Activated CD8-positive, alpha-beta T cell treated with anti-CD3 and anti-CD28 coated beads, Interleukin-2, amount 10 ng/mL, durations not matched to agents 7 days and 5 days (primary cell): Measurements from ENCODE around the gene UTRN. TPM values are rescaled to one million over a fixed set of nuclear protein-coding genes. Genes with fewer than 3 reads are reported as not detected.

Source experiments
- ATAC-seq: fragments of 150-1000 bp; cut with Tn5 transposase; one replicate; pipeline ENCODE4 v1.10.0; 2021; ENCODE audit warnings: moderate library complexity
- CTCF ChIA-PET: fragments of 350-600 bp; sonication (Branson Sonifier 250); formaldehyde crosslinking; loops from one replicate; lab custom pipeline; 2021; ENCODE audit warnings: antibody characterized with exemption; lab: Charles Lee
- POLR2A ChIA-PET: fragments of 350-600 bp; sonication (Branson Sonifier 250); formaldehyde crosslinking; loops from one replicate; lab custom pipeline; 2021; ENCODE audit warnings: antibody characterized with exemption; lab: Charles Lee
- DNase-seq: peaks from one replicate; pipeline ENCODE4 v3.0.0-alpha.2; 2020
- H3K27ac Mint-ChIP-seq: one replicate; pipeline ENCODE4 v1.8.0; 2021; ENCODE audit warnings: mild to moderate bottlenecking, mixed read lengths
- H3K27me3 Mint-ChIP-seq: one replicate; pipeline ENCODE4 v1.8.0; 2021; ENCODE audit warnings: low read depth, mixed read lengths
- H3K36me3 Mint-ChIP-seq: one replicate; pipeline ENCODE4 v1.8.0; 2021; ENCODE audit warnings: low read depth, mixed read lengths
- H3K4me1 Mint-ChIP-seq: one replicate; pipeline ENCODE4 v1.8.0; 2021; ENCODE audit warnings: low read depth, mixed read lengths
- H3K4me3 Mint-ChIP-seq: one replicate; pipeline ENCODE4 v1.8.0; 2021; ENCODE audit warnings: mild to moderate bottlenecking, mixed read lengths
- H3K9me3 Mint-ChIP-seq: one replicate; pipeline ENCODE4 v1.8.0; 2022; ENCODE audit warnings: mixed read lengths; ENCODE audit not compliant: insufficient read depth
- total RNA-seq, 2 experiments: library from RNA; stranded (reverse); gene quantifications; one replicate each; pipeline ENCODE4 v1.2.3, GENCODE V29; 2021

The UTRN gene
- 100 to 1,000 TPM; 136 to 141 TPM for total RNA-seq

GRCh38 chr6:144284783-144285547, at the start of gene UTRN:
TSS of gene UTRN (plus strand) at chr6:144285335. CDS start at chr6:144291829, 6,494 bp downstream.
- peak within 1 kb of the TSS; percentile 90 for H3K4me3 Mint-ChIP-seq
- H3K4me1 Mint-ChIP-seq, result peaks cover 17% of the 10 kb centered on the region
- ChIA-PET POLR2A (interaction anchor here (0.6 to 1.6 kb wide), 7 partner anchors 20 to 1619 kb away, joined by 3 to 6 read pairs (median 4); no protein-coding TSS in a partner anchor), CTCF (interaction anchor here (0.7 to 1.8 kb wide), 7 partner anchors 14 to 195 kb away, joined by 3 to 6 read pairs (median 3); no protein-coding TSS in a partner anchor)
- H3K36me3 Mint-ChIP-seq, result peaks cover 2% of the 10 kb centered on the region
- peaks cover 17% of the 10 kb centered on the region for H3K27me3 Mint-ChIP-seq
- peak within 1 kb of the TSS; percentile 84 for H3K27ac Mint-ChIP-seq
- DNase-seq (peak; percentile 53), ATAC-seq (peak; percentile 74)
- H3K9me3 Mint-ChIP-seq, result no peaks in the 10 kb centered on the region

GRCh38 chr6:144244688-144245087, 40.4 kb upstream of the UTRN start:
- Mint-ChIP-seq H3K9me3 (no peaks in the 10 kb centered on the region), H3K27me3 (peaks cover 30% of the 10 kb centered on the region), H3K36me3 (no peaks in the 10 kb centered on the region), H3K4me3 (no peak overlapping the region), H3K4me1 (peaks cover 2% of the 10 kb centered on the region), H3K27ac (no peak overlapping the region)
- ChIA-PET POLR2A (no interaction called here), CTCF (no interaction called here)
- ATAC-seq, result no peak
- no peak for DNase-seq

GRCh38 chr6:144246988-144247387, 38.1 kb upstream of the UTRN start:
- Mint-ChIP-seq H3K36me3 (no peaks in the 10 kb centered on the region), H3K4me1 (peaks cover 2% of the 10 kb centered on the region), H3K27ac (no peak overlapping the region), H3K9me3 (no peaks in the 10 kb centered on the region), H3K4me3 (no peak overlapping the region), H3K27me3 (peaks cover 20% of the 10 kb centered on the region)
- ChIA-PET CTCF (interaction anchor here (1.2 kb wide), 1 partner anchor 28 kb away, joined by 3 read pairs; no protein-coding TSS in a partner anchor), POLR2A (no interaction called here)
- no peak for DNase-seq
- ATAC-seq, result no peak

- peak; percentile 19 for ATAC-seq
- no peak overlapping the region for H3K27ac Mint-ChIP-seq
Measured at GRCh38 chr6:144248003-144248402, 37.1 kb upstream of the UTRN start.

GRCh38 chr6:144248476-144249301, 36.4 kb upstream of the UTRN start:
- Mint-ChIP-seq H3K4me1 (peaks cover 2% of the 10 kb centered on the region), H3K36me3 (no peaks in the 10 kb centered on the region), H3K27me3 (peaks cover 10% of the 10 kb centered on the region), H3K9me3 (no peaks in the 10 kb centered on the region), H3K27ac (no peak overlapping the region), H3K4me3 (no peak overlapping the region)
- ChIA-PET CTCF (interaction anchor here (1.1 to 1.6 kb wide), 2 partner anchors 25 to 235 kb away, joined by 3 read pairs; no protein-coding TSS in a partner anchor), POLR2A (interaction anchor here (0.5 to 0.6 kb wide), 2 partner anchors 20 to 327 kb away, joined by 3 to 4 read pairs; no protein-coding TSS in a partner anchor)
- peak; percentile 49 for ATAC-seq
- DNase-seq, result no peak

More at GRCh38 chr6:144248003-144248402, 37.1 kb upstream of the UTRN start:
- POLR2A ChIA-PET, result interaction anchor here (0.5 to 0.6 kb wide), 2 partner anchors 21 to 328 kb away, joined by 3 to 4 read pairs; no protein-coding TSS in a partner anchor
- CTCF ChIA-PET, result interaction anchor here (1.1 to 1.6 kb wide), 2 partner anchors 24 to 235 kb away, joined by 3 read pairs; no protein-coding TSS in a partner anchor
- Mint-ChIP-seq H3K9me3 (no peaks in the 10 kb centered on the region), H3K27me3 (peaks cover 14% of the 10 kb centered on the region), H3K36me3 (no peaks in the 10 kb centered on the region), H3K4me1 (peaks cover 2% of the 10 kb centered on the region), H3K4me3 (no peak overlapping the region)
- DNase-seq, result no peak

- ChIA-PET CTCF (no interaction called here), POLR2A (interaction anchor here (1.2 kb wide), 1 partner anchor 230 kb away, joined by 3 read pairs; no protein-coding TSS in a partner anchor)
- Mint-ChIP-seq H3K36me3 (no peaks in the 10 kb centered on the region), H3K27me3 (peaks cover 5% of the 10 kb centered on the region), H3K4me1 (peaks cover 2% of the 10 kb centered on the region), H3K4me3 (no peak overlapping the region), H3K27ac (no peak overlapping the region), H3K9me3 (no peaks in the 10 kb centered on the region)
- ATAC-seq (no peak), DNase-seq (no peak)
Measured at GRCh38 chr6:144250276-144250675, 34.9 kb upstream of the UTRN start.

- ChIA-PET POLR2A (no interaction called here), CTCF (interaction anchor here (1.4 kb wide), 1 partner anchor 17 kb away, joined by 6 read pairs; no protein-coding TSS in a partner anchor)
- Mint-ChIP-seq H3K27ac (no peak overlapping the region), H3K4me1 (peaks cover 2% of the 10 kb centered on the region), H3K4me3 (no peak overlapping the region), H3K9me3 (no peaks in the 10 kb centered on the region), H3K27me3 (peaks cover 1% of the 10 kb centered on the region), H3K36me3 (no peaks in the 10 kb centered on the region)
- DNase-seq (no peak), ATAC-seq (no peak)
Measured at GRCh38 chr6:144252259-144252658, 32.9 kb upstream of the UTRN start.

GRCh38 chr6:144259986-144260385, 25.1 kb upstream of the UTRN start:
- ChIA-PET POLR2A (no interaction called here), CTCF (no interaction called here)
- no peaks in the 10 kb centered on the region for H3K36me3 Mint-ChIP-seq
- ATAC-seq (no peak), DNase-seq (no peak)
- no peak overlapping the region for H3K27ac Mint-ChIP-seq
- H3K4me1 Mint-ChIP-seq, result no peaks in the 10 kb centered on the region
- H3K9me3 Mint-ChIP-seq, result no peaks in the 10 kb centered on the region
- H3K4me3 Mint-ChIP-seq, result no peak overlapping the region
- H3K27me3 Mint-ChIP-seq, result no peaks in the 10 kb centered on the region

- DNase-seq (peak; percentile 29), ATAC-seq (no peak)
- ChIA-PET CTCF (interaction anchor here (0.9 kb wide), 1 partner anchor 14 kb away, joined by 3 read pairs; no protein-coding TSS in a partner anchor), POLR2A (no interaction called here)
- H3K27ac Mint-ChIP-seq, result no peak overlapping the region
- no peaks in the 10 kb centered on the region for H3K9me3 Mint-ChIP-seq
- H3K36me3 Mint-ChIP-seq, result no peaks in the 10 kb centered on the region
- no peaks in the 10 kb centered on the region for H3K4me1 Mint-ChIP-seq
- no peak overlapping the region for H3K4me3 Mint-ChIP-seq
- H3K27me3 Mint-ChIP-seq, result no peaks in the 10 kb centered on the region
Measured at GRCh38 chr6:144262470-144263369, 22.4 kb upstream of the UTRN start.

- H3K36me3 Mint-ChIP-seq, result no peaks in the 10 kb centered on the region
- H3K4me3 Mint-ChIP-seq, result no peak overlapping the region
- ATAC-seq, result no peak
- CTCF ChIA-PET, result no interaction called here
- H3K4me1 Mint-ChIP-seq, result no peaks in the 10 kb centered on the region
- no peaks in the 10 kb centered on the region for H3K9me3 Mint-ChIP-seq
- no peak overlapping the region for H3K27ac Mint-ChIP-seq
- POLR2A ChIA-PET, result no interaction called here
- DNase-seq, result no peak
- no peaks in the 10 kb centered on the region for H3K27me3 Mint-ChIP-seq
Measured at GRCh38 chr6:144263786-144264185, 21.3 kb upstream of the UTRN start.
